Glomerular endothelial cell (primary cell): Measurements from ENCODE around the gene ZNF550. TPM values are rescaled to one million over a fixed set of nuclear protein-coding genes. Genes with fewer than 3 reads are reported as not detected.

Source experiments
- DNase-seq: peaks from one replicate; pipeline ENCODE4 v3.0.0-alpha.2; 2011; ENCODE audit warnings: low read depth, low spot score; ENCODE audit errors: extremely low read depth
- total RNA-seq: library from RNA; depleted of rRNA; stranded (reverse); fragments of >200 nt; gene quantifications from 2 replicates; pipeline ENCODE4 v1.2.3, GENCODE V29; 2015

Gene ZNF550
- total RNA-seq = 5.1 and 8.6 TPM in 2 replicates

GRCh38 chr19:57559404-57560025 lies at the start of gene ZNF550:
ZNF550 (minus strand) TSS chr19:57559863; CDS start chr19:57559682, 181 bp downstream.
- DNase-seq = peak; percentile 45

DNA sequence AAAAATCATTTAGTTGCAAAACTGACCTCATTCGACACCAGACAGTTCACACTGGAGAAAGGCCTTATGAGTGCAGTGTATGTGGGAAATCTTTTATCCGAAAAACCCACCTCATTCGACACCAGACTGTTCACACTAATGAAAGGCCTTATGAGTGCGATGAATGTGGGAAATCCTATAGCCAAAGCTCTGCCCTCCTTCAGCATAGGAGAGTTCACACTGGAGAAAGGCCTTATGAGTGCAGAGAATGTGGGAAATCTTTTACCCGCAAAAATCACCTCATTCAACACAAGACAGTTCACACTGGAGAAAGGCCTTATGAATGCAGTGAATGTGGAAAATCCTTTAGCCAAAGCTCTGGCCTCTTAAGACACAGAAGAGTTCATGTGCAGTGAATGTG lies 47.3 kb upstream of the ZNF550 start:
- no peak for DNase-seq

DNA sequence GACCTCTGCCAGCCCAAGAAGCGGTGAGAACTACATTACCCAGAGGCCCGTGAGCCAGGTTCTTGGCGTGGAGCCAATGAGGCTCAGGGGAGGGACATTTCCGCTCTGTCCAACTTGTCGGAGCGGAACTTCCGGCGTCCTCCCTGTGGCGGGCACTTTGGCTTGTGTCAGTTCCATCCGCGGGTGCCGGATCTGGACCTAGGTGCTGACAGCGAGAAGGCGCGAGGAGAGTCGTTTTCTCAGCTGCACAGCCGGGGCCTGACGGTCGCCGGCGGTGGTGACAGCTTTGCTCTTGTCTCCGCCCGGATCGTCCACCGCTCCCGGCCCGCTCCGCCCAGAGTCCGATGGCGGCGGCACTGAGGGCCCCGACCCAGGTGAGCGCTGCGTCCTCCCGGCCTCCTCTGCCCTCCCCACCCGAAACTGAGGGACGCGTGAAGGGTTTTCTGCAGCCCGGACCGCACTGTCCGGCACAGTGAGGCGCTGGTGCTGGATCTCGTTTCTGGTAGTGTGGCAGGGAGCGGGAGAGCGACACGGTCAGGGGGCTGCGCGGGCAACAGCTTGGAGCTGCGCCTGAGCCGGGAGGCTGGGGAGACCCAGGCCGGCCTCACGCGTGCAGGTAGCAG lies 40.2 kb upstream of the ZNF550 start, which contains the start of gene ZNF530:
ZNF530 (plus strand) TSS at position 125 of the 623 bp plus-strand sequence. CDS start 4,461 bp downstream, outside the sequence.
- DNase-seq = peak; percentile 55

DNA sequence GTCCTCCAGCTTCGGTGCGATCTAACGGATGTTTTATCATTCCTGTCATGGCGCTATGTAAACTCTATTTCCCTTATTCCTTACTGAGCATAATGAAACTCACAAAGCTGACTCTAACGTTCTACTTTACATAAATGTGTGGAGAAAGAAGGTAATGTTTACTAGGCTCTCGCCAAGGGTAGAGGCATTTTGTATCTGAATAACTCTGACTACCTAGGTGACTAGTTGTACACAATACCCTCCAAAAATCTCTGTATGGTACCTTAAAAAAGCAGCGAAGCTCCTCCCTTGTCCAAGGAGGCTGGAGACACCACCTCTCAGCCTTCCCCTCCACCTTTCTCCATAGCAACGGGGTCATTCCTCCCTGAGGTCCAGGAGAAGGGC lies 39.7 kb upstream of the ZNF550 start:
- DNase-seq = no peak

DNA sequence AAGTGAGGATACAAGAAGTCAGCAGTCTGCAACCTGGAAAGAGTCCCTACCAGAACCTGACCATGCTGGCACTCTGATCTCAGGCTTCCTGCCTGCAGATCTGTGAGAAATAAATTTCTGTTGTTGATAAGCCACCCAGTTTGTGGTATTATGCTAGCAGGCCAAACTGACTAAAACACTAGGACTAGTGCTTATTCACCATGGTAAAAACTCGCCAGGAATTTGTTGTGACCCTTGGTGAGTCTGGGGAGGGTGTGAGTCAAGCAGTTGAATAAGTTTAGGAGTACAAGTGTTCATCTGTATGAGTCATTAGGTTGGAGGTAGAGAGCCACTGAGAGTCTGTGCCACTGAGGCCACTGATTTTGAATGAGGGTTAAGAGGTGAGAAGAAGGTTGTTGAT lies 27.9 kb upstream of the ZNF550 start:
- no peak for DNase-seq

DNA sequence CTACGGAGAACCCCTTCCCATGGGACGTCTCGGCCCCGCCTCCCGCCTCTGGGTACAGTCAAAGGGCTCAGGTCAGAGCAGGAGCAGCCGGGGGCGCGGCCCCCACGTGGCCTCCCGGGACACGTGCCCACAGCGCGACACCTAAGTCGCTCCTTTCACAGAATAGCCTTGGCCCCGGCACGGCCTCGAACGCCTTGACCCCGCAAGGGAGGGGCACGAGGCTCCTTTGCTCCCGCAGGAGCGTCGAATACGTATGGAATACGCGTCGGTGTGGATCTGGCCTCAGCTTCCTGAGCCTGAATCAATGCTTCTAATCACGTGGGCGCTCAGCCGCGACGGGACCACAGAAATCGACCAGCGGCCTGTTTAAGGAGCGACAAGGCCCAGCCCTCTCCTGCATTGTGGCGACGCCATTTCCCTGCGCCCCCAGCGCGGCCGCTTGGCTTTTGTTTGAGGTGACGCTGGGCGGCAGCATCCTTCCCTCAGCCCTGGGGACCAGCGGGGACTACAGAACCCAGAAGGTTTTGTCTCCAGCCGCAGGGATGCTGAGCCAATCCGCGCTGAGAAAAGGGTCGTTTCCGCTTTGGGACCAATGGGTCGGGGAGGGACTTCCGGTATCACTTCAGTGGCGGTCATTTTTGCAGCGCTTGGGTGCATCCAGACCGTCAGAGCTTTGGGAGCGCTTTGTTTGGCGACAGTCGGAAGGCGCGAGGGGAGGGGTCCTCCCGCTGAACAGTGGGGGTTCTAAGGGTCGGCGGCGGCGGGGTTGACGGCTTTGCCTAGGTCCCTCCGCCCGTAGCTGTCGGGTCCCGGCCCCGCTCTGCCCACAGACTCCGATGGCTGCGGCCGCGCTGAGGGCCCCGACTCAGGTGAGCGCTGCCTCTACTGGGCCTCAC lies 24.1 kb upstream of the ZNF550 start, which contains the start of gene ZIK1:
ZIK1 (plus strand) TSS at position 625 of the 896 bp plus-strand sequence; CDS start at position 837, 212 bp downstream.
- DNase-seq = peak; percentile 37

DNA sequence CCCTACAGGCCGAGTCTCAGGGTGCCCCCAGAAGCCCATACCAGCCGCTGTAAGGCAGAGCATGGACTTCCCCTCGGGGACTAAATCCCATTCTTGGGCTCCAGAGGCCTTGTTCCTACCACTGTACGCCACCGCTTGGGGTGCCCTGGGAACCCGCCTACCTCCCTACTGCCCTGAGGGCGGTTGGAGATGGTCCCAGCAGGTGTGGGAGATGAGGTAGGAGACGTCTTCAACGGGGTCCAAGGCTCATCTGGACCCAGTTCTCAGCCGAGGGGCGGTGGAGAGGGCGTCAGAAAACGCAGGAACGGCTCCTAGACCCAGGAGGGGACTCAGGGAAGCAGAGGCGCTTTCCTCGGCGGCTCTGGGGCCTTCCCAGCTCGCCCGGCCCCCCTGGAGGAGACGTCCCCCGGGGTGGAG lies 23.4 kb upstream of the ZNF550 start:
- DNase-seq = no peak

GRCh38 chr19:57578487-57579205 lies 19.0 kb upstream of the ZNF550 start, which contains the start of gene ZNF416:
ZNF416 (minus strand) TSS chr19:57578911; CDS start chr19:57578704, 207 bp downstream.
- DNase-seq = peak; percentile 92

DNA sequence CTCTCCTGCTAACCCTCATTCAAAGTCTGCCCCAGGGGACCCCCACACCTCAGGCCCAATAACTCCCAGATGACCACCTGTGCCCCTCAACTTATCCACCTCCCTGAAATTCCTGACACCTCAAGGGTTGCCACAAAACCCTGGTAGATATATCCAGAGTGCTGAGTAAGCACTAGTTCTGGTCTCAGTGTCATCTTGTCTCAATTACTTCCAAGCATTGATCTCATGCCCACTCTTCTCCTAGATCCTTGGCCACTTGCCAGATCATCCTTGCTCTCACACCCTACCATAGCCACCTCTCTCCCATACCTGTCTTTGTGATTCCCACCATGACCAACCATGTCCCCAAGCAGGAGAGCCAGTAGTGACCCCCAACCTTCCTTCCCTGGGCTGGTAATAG lies 17.0 kb upstream of the ZNF550 start:
- no peak for DNase-seq

DNA sequence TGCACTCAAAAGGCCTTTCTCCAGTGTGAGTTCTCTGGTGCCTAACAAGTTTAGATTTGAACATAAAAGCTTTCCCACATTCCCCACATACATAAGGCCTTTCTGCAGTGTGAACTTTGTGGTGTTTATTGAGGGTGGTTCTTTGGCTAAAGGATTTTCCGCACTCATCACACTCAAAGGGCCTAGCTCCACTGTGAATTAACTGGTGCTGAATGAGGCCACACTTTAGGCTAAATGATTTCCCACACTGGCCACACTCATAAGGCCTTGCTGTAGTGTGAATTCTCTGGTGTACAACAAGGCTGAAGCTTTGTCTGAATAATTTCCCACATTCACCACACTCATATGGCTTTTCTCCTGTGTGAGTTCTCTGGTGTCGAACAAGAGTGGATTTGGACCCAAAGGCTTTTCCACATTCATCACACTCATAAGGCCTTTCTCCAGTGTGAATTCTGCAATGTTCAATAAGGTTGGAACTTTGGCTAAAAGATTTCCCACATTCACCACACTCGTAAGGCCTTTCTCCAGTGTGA lies 12.8 kb upstream of the ZNF550 start:
- no peak for DNase-seq

DNA sequence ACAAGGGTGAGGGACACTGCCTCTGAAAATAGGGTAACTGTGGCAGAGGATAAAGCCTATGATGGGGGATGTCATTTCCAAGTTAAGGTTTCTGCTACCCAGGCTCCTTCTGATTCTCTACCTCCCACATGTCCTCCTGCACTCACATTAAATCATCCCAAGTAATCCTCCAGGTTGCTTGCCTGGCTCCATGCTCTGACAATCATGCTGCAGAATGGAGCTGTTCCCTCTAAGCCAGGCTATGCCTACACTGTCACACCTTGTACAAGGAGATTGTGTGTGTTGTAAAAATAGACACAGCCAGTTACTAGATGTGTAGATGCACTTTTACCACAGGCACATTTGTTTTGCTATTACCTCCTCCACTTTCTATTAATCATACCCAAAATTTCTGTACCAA lies 11.0 kb upstream of the ZNF550 start:
- no peak for DNase-seq

DNA sequence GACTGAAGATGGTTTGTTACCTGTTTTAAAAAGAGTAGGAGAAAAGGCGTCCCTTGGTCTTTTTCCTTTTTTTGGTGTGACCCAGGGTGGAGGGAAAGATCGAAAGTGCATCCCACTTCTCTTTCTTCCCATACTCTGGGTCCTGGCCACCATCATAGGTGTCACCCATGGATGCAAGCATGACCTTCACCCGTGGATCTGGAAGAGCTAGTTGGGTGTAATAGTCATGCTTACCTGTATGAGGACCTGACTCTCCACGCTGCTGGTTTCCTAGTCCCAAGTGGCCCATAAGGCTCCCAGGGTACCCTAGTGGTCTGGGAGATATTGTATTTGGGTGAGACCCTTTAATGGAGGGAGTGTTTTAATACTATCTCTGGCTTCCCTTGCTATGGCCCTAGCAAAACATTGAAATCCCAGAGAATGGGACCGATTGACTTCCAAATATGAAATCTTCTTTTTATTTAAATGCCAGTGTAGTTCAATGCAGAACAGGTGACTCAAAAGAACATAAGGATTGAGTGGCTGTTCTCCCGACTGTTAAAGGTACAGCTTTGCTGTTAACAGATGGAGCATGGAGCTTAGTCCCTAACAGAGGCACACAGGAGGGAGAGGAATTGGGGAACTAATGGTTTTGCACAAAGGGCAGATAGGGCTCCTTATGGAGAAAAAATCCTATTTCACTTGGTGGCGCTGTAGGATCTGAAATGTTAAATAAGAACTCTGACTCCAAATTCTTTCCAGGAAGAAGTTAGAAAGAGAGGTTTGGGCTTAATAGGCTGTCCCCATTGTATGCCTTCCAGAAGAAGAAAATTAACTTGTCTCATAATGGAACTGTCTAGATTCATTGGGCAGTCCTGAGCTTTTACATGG lies 7.0 kb upstream of the ZNF550 start:
- DNase-seq = peak; percentile 31

DNA sequence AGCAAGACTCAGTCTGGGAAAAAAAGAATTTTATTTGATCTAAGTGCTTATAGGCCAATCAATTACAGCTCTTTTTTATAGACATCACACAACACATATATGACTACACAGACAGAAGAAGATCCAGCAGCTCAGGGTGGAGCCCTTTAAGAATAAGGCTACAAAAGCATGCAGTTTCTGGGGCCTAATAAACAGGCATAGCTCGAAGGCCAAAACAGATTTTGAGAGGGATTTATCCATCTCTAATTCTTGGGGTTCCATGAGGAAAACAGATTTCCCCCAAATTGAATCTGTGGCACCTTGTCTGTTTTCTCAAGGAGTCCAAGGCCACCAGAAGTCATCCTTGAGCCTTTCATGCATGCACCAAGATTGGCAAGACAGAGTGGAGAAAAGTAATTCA lies 3.9 kb upstream of the ZNF550 start:
- no peak for DNase-seq

DNA sequence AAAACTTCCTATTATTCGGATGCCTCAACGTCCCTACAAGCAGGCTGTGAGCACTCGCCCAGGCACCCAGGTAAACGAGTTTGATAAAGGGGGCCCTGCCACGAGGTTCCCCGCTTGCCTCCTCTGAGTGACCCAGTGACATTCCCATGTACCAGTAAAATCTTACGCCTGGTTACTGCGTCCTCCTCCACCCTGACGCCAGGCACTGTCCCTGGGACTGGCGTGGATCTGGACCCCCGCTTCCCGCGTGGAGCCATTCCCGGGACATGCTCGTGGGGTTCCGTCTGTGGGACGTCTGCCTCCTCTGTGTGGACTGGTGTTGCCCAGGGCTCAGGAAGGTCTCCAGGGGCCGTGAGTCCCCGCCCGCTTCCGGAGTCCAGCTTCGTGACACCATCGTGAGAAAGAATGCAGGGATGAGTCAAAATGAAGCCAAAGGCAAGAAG lies 407 bp upstream of the ZNF550 start:
- DNase-seq = no peak

DNA sequence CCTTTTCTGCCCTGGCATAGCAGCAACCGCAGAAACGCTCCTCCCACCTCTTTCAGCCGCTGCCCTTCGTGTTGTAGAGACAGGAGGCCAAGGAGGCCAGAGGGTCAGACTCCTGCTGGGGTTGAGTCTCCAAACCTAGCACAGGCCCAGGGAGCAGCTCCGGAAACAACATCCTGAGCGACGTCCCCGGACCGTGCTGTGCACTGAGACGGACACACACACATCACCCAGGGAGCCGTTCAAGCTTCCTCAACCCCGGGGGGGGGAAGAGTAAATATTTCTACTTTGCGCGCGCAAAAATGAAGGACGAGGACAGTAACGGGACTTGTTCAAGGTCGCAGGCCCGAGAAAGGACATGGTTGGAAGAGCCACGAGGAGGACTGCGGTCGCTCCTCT lies 657 bp downstream of the ZNF550 start:
- no peak for DNase-seq

GRCh38 chr19:57558525-57558924 lies 1.1 kb downstream of the ZNF550 start:
- no peak for DNase-seq

- DNase-seq = no peak
Observed at GRCh38 chr19:57557659-57558058, 2.0 kb downstream of the ZNF550 start.

DNA sequence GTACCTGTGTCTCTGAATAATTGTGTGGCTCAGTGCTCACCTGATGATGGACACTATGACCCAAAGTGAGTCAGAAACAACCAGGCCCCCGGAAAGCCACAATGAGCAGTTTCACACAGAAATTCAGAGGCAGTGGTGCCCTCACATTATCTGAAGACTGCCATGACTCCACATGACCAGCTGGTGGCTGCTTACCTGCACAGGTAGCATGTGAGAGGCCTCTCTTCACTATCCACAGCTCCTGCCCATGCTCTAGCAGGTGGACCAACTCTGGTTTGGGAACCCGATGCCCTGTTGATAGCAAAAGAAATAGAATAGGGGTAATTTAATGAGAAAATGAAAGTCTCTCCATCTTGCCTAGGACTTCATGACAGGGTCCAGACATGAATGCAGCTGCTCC lies 7.2 kb downstream of the ZNF550 start:
- no peak for DNase-seq

- DNase-seq = no peak
Observed at GRCh38 chr19:57546513-57546912, 13.2 kb downstream of the ZNF550 start.
